Measurements from ENCODE around the gene CLEC3B.
"Not testable (repeated sequence)": the region's sequence is repeated elsewhere in the genome, so short reads cannot be mapped to it uniquely, and the experiment has no call there.

CLEC3B gene

GRCh38 chr3:45026038-45026437, at the start of gene CLEC3B:
CLEC3B (plus strand) TSS chr3:45026303; CDS start chr3:45026363, 60 bp downstream.
- no peak for DNase-seq (ENCODE audit: low read depth)

- DNase-seq (ENCODE audit: low read depth), result no peak
Observed at GRCh38 chr3:44981220-44981619, 44.9 kb upstream of the CLEC3B start.

- no peak for DNase-seq (ENCODE audit: low read depth)
Observed at GRCh38 chr3:44981751-44982150, 44.4 kb upstream of the CLEC3B start.

- DNase-seq (ENCODE audit: low read depth), result no peak
Observed at GRCh38 chr3:44982817-44983216, 43.3 kb upstream of the CLEC3B start.

GRCh38 chr3:44983484-44983941, 42.6 kb upstream of the CLEC3B start:
- DNase-seq (ENCODE audit: low read depth), result no peak

- DNase-seq (ENCODE audit: low read depth), result no peak
Observed at GRCh38 chr3:44984335-44984734, 41.8 kb upstream of the CLEC3B start.

- not testable (repeated sequence) for DNase-seq (ENCODE audit: low read depth)
Observed at GRCh38 chr3:44986330-44986729, 39.8 kb upstream of the CLEC3B start.

GRCh38 chr3:44987332-44987731, 38.8 kb upstream of the CLEC3B start:
- DNase-seq (ENCODE audit: low read depth), result no peak

GRCh38 chr3:44988073-44988472, 38.0 kb upstream of the CLEC3B start:
- no peak for DNase-seq (ENCODE audit: low read depth)

GRCh38 chr3:44989141-44989540, 37.0 kb upstream of the CLEC3B start:
- no peak for DNase-seq (ENCODE audit: low read depth)

GRCh38 chr3:44989636-44990373, 36.3 kb upstream of the CLEC3B start:
- no peak for DNase-seq (ENCODE audit: low read depth)

GRCh38 chr3:44991326-44991725, 34.8 kb upstream of the CLEC3B start:
- no peak for DNase-seq (ENCODE audit: low read depth)

- no peak for DNase-seq (ENCODE audit: low read depth)
Observed at GRCh38 chr3:44992555-44993470, 33.3 kb upstream of the CLEC3B start.

GRCh38 chr3:44993471-44994205, 32.5 kb upstream of the CLEC3B start:
- no peak for DNase-seq (ENCODE audit: low read depth)

GRCh38 chr3:44995142-44995770, 30.8 kb upstream of the CLEC3B start:
- DNase-seq (ENCODE audit: low read depth), result no peak

GRCh38 chr3:44996556-44996969, 29.5 kb upstream of the CLEC3B start:
- DNase-seq (ENCODE audit: low read depth), result no peak

- DNase-seq (ENCODE audit: low read depth), result no peak
Observed at GRCh38 chr3:44999782-45000181, 26.3 kb upstream of the CLEC3B start.

- DNase-seq (ENCODE audit: low read depth), result no peak
Observed at GRCh38 chr3:45000823-45001222, 25.3 kb upstream of the CLEC3B start.

- DNase-seq (ENCODE audit: low read depth), result no peak
Observed at GRCh38 chr3:45001738-45002137, 24.4 kb upstream of the CLEC3B start.

GRCh38 chr3:45002139-45002660, 23.9 kb upstream of the CLEC3B start:
- no peak for DNase-seq (ENCODE audit: low read depth)

- no peak for DNase-seq (ENCODE audit: low read depth)
Observed at GRCh38 chr3:45002720-45003119, 23.4 kb upstream of the CLEC3B start.

GRCh38 chr3:45003406-45003805, 22.7 kb upstream of the CLEC3B start:
- DNase-seq (ENCODE audit: low read depth), result no peak
